ENCODE results near the gene GALNT3. TPM values are rescaled to one million over a fixed set of nuclear protein-coding genes. Genes with fewer than 3 reads are reported as not detected.

The GALNT3 gene
- total and polyA plus RNA-seq, 4 donors, result 0.23 to 3.4 (median 2.2) TPM

DNA sequence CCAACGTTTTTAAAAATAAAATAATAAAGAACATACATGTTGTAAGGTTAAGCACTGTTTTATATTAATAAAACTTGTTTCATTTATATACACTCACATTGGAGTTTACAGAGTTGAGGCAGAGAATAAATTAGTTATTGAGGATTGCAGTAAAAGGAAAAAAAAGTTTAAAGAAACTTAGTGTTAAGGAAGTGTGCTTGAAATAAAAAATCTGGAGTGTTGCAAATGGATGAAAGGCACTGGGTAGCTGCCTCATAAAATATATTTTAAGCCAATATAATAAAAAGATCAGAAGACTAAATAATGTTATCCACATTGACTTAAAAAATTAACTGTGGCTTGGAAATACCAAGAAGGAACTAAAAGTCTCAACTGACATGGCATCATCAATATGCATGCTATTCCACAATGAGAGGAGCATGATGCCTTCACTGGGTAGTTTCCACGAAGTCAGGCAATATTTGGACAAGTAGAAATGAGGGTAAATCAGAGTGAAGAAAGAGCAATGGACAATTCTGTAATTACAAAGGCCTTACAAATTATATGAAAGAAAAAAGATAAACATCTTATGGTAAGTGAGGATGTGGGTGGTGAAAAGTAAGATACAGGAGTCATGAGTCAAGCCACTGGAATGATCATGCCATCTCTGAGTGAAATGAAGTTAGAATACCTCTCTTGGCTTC is 2.5 kb downstream of the GALNT3 start:
- ATAC-seq (ENCODE audit: low FRiP score) (no peak), DNase-seq (no peak)
- Histone ChIP-seq H3K4me3 (ENCODE audit: low read length in 2 of 2) (no peak overlapping the region), H3K36me3 (ENCODE audit: control insufficient read depth in 1 of 2, insufficient read depth in 2 of 2, low read length in 1 of 2) (no peaks in the 10 kb centered on the region), H3K4me1 (ENCODE audit: control insufficient read depth in 1 of 2, insufficient read depth in 2 of 2, low read length in 2 of 2) (no peaks in the 10 kb centered on the region), H3K9me3 (ENCODE audit: control insufficient read depth, low read length) (no peaks in the 10 kb centered on the region), H3K27me3 (ENCODE audit: control insufficient read depth in 1 of 2, insufficient read depth in 2 of 2, low read length in 1 of 2) (peaks cover 0 to 2% of the 10 kb centered on the region in 2 donors), H3K27ac (ENCODE audit: low read depth in 1 of 2, low read length in 2 of 2) (no peak overlapping the region)
- 76 to 83% methylated on average over 2 of the region's 2 CpGs for WGBS, 2 donors
- intact Hi-C loops (cut with DNase I), result no loop called here

DNA sequence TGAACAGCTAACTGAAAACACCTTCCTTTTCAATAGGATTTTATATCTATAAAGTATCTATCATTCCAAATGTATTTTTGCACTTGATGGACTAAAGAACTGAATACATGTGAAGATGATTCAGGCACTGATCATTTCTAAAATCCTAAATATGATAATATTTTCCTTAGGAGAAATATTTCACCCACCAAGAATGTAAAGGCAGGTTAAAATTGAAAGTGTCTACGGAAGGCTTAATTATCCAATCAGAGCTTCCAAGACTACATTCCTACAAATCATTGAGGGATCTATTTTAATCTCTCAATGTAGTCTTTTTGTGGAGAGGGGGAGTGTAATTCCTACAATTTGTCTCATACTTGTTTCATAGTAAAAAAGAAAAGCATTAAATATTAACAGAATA is 3.6 kb downstream of the GALNT3 start:
- WGBS, 2 donors, result 88 to 90% methylated on average over 1 of the region's 1 CpG
- H3K36me3 ChIP-seq (ENCODE audit: control insufficient read depth in 1 of 2, insufficient read depth in 2 of 2, low read length in 1 of 2), result no peaks in the 10 kb centered on the region
- peaks cover 0 to 2% of the 10 kb centered on the region in 2 donors for H3K27me3 ChIP-seq (ENCODE audit: control insufficient read depth in 1 of 2, insufficient read depth in 2 of 2, low read length in 1 of 2)
- no peak overlapping the region for H3K4me3 ChIP-seq (ENCODE audit: low read length in 2 of 2)
- intact Hi-C loops (cut with DNase I), result no loop called here
- no peaks in the 10 kb centered on the region for H3K4me1 ChIP-seq (ENCODE audit: control insufficient read depth in 1 of 2, insufficient read depth in 2 of 2, low read length in 2 of 2)
- no peak overlapping the region for H3K27ac ChIP-seq (ENCODE audit: low read depth in 1 of 2, low read length in 2 of 2)
- H3K9me3 ChIP-seq (ENCODE audit: control insufficient read depth, low read length), result no peaks in the 10 kb centered on the region
- DNase-seq (no peak), ATAC-seq (ENCODE audit: low FRiP score) (no peak)

GRCh38 chr2:165787334-165787733 is 6.7 kb downstream of the GALNT3 start:
- Histone ChIP-seq H3K36me3 (ENCODE audit: control insufficient read depth in 1 of 2, insufficient read depth in 2 of 2, low read length in 1 of 2) (no peaks in the 10 kb centered on the region), H3K4me1 (ENCODE audit: control insufficient read depth in 1 of 2, insufficient read depth in 2 of 2, low read length in 2 of 2) (no peaks in the 10 kb centered on the region), H3K9me3 (ENCODE audit: control insufficient read depth, low read length) (no peaks in the 10 kb centered on the region), H3K27me3 (ENCODE audit: control insufficient read depth in 1 of 2, insufficient read depth in 2 of 2, low read length in 1 of 2) (peaks cover 0 to 2% of the 10 kb centered on the region in 2 donors), H3K27ac (ENCODE audit: low read depth in 1 of 2, low read length in 2 of 2) (no peak overlapping the region), H3K4me3 (ENCODE audit: low read length in 2 of 2) (no peak overlapping the region)
- 55 to 63% methylated on average over 1 of the region's 1 CpG for WGBS, 2 donors
- intact Hi-C loops (cut with DNase I), result no loop called here
- DNase-seq, result no peak
- no peak for ATAC-seq (ENCODE audit: low FRiP score)

- Histone ChIP-seq H3K27me3 (ENCODE audit: control insufficient read depth in 1 of 2, insufficient read depth in 2 of 2, low read length in 1 of 2) (no peaks in the 10 kb centered on the region), H3K4me3 (ENCODE audit: low read length in 2 of 2) (peak overlapping the region in 1 of 2 donors; percentile 26), H3K27ac (ENCODE audit: low read depth in 1 of 2, low read length in 2 of 2) (no peak overlapping the region), H3K36me3 (ENCODE audit: control insufficient read depth in 1 of 2, insufficient read depth in 2 of 2, low read length in 1 of 2) (no peaks in the 10 kb centered on the region), H3K4me1 (ENCODE audit: control insufficient read depth in 1 of 2, insufficient read depth in 2 of 2, low read length in 2 of 2) (no peaks in the 10 kb centered on the region), H3K9me3 (ENCODE audit: control insufficient read depth, low read length) (peaks cover 7% of the 10 kb centered on the region)
- 96% methylated on average over 4 of the region's 4 CpGs for WGBS, 2 donors
- intact Hi-C loops (cut with DNase I), result no loop called here
- ATAC-seq (ENCODE audit: low FRiP score), result no peak
- DNase-seq, result no peak
Observed at GRCh38 chr2:165779706-165780105, 14.3 kb downstream of the GALNT3 start.

GRCh38 chr2:165778653-165779451 is 15.2 kb downstream of the GALNT3 start:
- H3K9me3 ChIP-seq (ENCODE audit: control insufficient read depth, low read length), result peaks cover 7% of the 10 kb centered on the region
- WGBS, 2 donors, result 93 to 94% methylated on average over 4 of the region's 4 CpGs

GRCh38 chr2:165778187-165778556 is 15.9 kb downstream of the GALNT3 start:
- no peak for DNase-seq
- no peaks in the 10 kb centered on the region for H3K36me3 ChIP-seq (ENCODE audit: control insufficient read depth in 1 of 2, insufficient read depth in 2 of 2, low read length in 1 of 2)
- H3K27ac ChIP-seq (ENCODE audit: low read depth in 1 of 2, low read length in 2 of 2), result no peak overlapping the region
- no peak overlapping the region for H3K4me3 ChIP-seq (ENCODE audit: low read length in 2 of 2)
- H3K27me3 ChIP-seq (ENCODE audit: control insufficient read depth in 1 of 2, insufficient read depth in 2 of 2, low read length in 1 of 2), result no peaks in the 10 kb centered on the region
- no peak for ATAC-seq (ENCODE audit: low FRiP score)
- no peaks in the 10 kb centered on the region for H3K4me1 ChIP-seq (ENCODE audit: control insufficient read depth in 1 of 2, insufficient read depth in 2 of 2, low read length in 2 of 2)
- intact Hi-C loops (cut with DNase I), result no loop called here
- peaks cover 7% of the 10 kb centered on the region for H3K9me3 ChIP-seq (ENCODE audit: control insufficient read depth, low read length)

More at GRCh38 chr2:165778653-165779451, 15.2 kb downstream of the GALNT3 start:
- Histone ChIP-seq H3K27me3 (ENCODE audit: control insufficient read depth in 1 of 2, insufficient read depth in 2 of 2, low read length in 1 of 2) (no peaks in the 10 kb centered on the region), H3K27ac (ENCODE audit: low read depth in 1 of 2, low read length in 2 of 2) (no peak overlapping the region), H3K4me1 (ENCODE audit: control insufficient read depth in 1 of 2, insufficient read depth in 2 of 2, low read length in 2 of 2) (no peaks in the 10 kb centered on the region), H3K36me3 (ENCODE audit: control insufficient read depth in 1 of 2, insufficient read depth in 2 of 2, low read length in 1 of 2) (no peaks in the 10 kb centered on the region), H3K4me3 (ENCODE audit: low read length in 2 of 2) (no peak overlapping the region)
- intact Hi-C loops (cut with DNase I), result no loop called here
- ATAC-seq (ENCODE audit: low FRiP score), result no peak
- DNase-seq, result no peak

DNA sequence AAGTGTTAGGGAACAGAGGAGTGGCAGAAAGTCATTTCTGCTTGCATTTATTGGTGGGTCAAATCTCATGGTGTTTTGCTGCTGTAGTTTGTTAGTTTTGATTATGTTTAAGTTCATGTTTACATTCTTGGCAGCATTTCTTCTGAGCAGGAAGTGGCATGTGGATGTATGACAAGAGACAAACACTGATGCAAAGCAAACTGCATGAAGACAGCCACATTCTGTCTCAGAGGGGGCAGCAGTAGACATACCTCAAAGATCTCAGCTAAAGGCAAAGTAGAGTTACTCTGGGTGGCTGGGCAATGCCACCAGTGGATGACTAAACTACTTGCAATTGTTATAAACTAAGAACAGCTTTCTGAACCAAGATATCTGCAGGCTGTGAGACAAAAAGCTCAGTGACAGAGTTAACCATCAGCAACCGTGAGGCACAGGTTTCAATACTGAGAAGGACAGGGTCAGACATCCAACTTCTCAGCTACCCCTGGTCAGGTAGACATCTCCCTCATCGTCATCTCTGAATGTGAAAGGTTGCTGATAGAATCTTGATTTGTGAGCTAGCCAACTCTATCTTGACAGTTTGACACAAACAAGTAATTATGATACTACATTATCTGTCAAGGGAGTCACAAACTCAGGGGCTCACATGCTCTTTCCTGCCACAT is 16.4 kb downstream of the GALNT3 start:
- peaks cover 7% of the 10 kb centered on the region for H3K9me3 ChIP-seq (ENCODE audit: control insufficient read depth, low read length)
- no peaks in the 10 kb centered on the region for H3K27me3 ChIP-seq (ENCODE audit: control insufficient read depth in 1 of 2, insufficient read depth in 2 of 2, low read length in 1 of 2)
- intact Hi-C loops (cut with DNase I), result no loop called here
- no peak overlapping the region for H3K27ac ChIP-seq (ENCODE audit: low read depth in 1 of 2, low read length in 2 of 2)
- 83 to 89% methylated on average over 2 of the region's 2 CpGs for WGBS, 2 donors
- H3K36me3 ChIP-seq (ENCODE audit: control insufficient read depth in 1 of 2, insufficient read depth in 2 of 2, low read length in 1 of 2), result no peaks in the 10 kb centered on the region
- no peak overlapping the region for H3K4me3 ChIP-seq (ENCODE audit: low read length in 2 of 2)
- no peak for DNase-seq
- H3K4me1 ChIP-seq (ENCODE audit: control insufficient read depth in 1 of 2, insufficient read depth in 2 of 2, low read length in 2 of 2), result no peaks in the 10 kb centered on the region
- no peak for ATAC-seq (ENCODE audit: low FRiP score)

- no peaks in the 10 kb centered on the region for H3K36me3 ChIP-seq (ENCODE audit: control insufficient read depth in 1 of 2, insufficient read depth in 2 of 2, low read length in 1 of 2)
- ATAC-seq (ENCODE audit: low FRiP score) (no peak), DNase-seq (no peak)
- intact Hi-C loops (cut with DNase I), result no loop called here
- no peak overlapping the region for H3K4me3 ChIP-seq (ENCODE audit: low read length in 2 of 2)
- no peak overlapping the region for H3K27ac ChIP-seq (ENCODE audit: low read depth in 1 of 2, low read length in 2 of 2)
- H3K4me1 ChIP-seq (ENCODE audit: control insufficient read depth in 1 of 2, insufficient read depth in 2 of 2, low read length in 2 of 2), result no peaks in the 10 kb centered on the region
- peaks cover 7% of the 10 kb centered on the region for H3K9me3 ChIP-seq (ENCODE audit: control insufficient read depth, low read length)
- no peaks in the 10 kb centered on the region for H3K27me3 ChIP-seq (ENCODE audit: control insufficient read depth in 1 of 2, insufficient read depth in 2 of 2, low read length in 1 of 2)
Observed at GRCh38 chr2:165776796-165777195, 17.3 kb downstream of the GALNT3 start.
